AG04450 (cell line): ENCODE data around the gene SAT1. TPM values are rescaled to one million over a fixed set of nuclear protein-coding genes. Genes with fewer than 3 reads are reported as not detected.

Experiments used
- CTCF ChIA-PET: fragments of 300-600, 350-600 bp; formaldehyde crosslinking; extraction: SDS; loops from one replicate; lab custom pipeline; 2022; ENCODE audit warnings: antibody characterized with exemption, inconsistent platforms; lab: Charles Lee
- POLR2A ChIA-PET: fragments of 350-600 bp; formaldehyde crosslinking; extraction: SDS; loops from one replicate; lab custom pipeline; 2021; ENCODE audit warnings: antibody characterized with exemption, inconsistent platforms; lab: Yijun Ruan, JAX
- DNase-seq: peaks from one replicate; pipeline ENCODE4 v3.0.0-alpha.2; 2011; ENCODE audit warnings: low read depth, low spot score
- H3K27ac ChIP-seq: one replicate; pipeline ENCODE4 v1.5.1; 2012; ENCODE audit warnings: low read depth, low read length, control low read depth
- H3K27me3 ChIP-seq: one replicate; pipeline ENCODE4 v1.6.0; 2012; ENCODE audit warnings: low read length; ENCODE audit not compliant: control insufficient read depth, insufficient read depth
- H3K4me3 ChIP-seq: 2 replicates; pipeline ENCODE4 v1.5.1; 2011; ENCODE audit warnings: mild to moderate bottlenecking, low read depth, low read length, control low read depth
- H3K9me3 ChIP-seq: 2 replicates; pipeline ENCODE4 v1.5.1; 2012; ENCODE audit warnings: low read length; ENCODE audit not compliant: control insufficient read depth, insufficient read depth
- CTCF ChIP-seq: IDR thresholded peaks from 2 replicates; pipeline ENCODE4 v1.5.1; 2011; ENCODE audit warnings: low read depth, low read length, control low read depth, inconsistent platforms
- polyA plus RNA-seq: library from polyadenylated mRNA; depleted of rRNA; stranded (reverse); fragments of >200 nt; gene quantifications from 2 replicates; pipeline ENCODE4 v1.2.3, GENCODE V29; 2011; rRNA removed
- small RNA-seq: library from RNA; depleted of rRNA; stranded (forward); fragments of <200 nt; gene quantifications from one replicate; pipeline ENCODE3, GENCODE V24; 2012; ENCODE audit warnings: low read depth; ENCODE audit not compliant: insufficient read length

The SAT1 gene
- polyA plus RNA-seq, 1 experiment = 202 TPM

- ChIA-PET CTCF (interaction anchor here (1.0 kb wide), 1 partner anchor 47 kb away, joined by 3 read pairs; no protein-coding TSS in a partner anchor), POLR2A (no interaction called here)
- Histone ChIP-seq H3K4me3 (no peak overlapping the region), H3K9me3 (no peaks in the 10 kb centered on the region), H3K27me3 (no peaks in the 10 kb centered on the region), H3K27ac (no peak overlapping the region)
- no peak for DNase-seq
- no peak for TF ChIP-seq CTCF
These were observed 45.9 kb downstream of the SAT1 start for GRCh38 chrX:23828881-23829280.

- TF ChIP-seq CTCF = no peak
- DNase-seq = no peak
- ChIA-PET POLR2A (no interaction called here), CTCF (no interaction called here)
- H3K27me3 ChIP-seq = no peaks in the 10 kb centered on the region
- no peak overlapping the region for H3K4me3 ChIP-seq
- H3K27ac ChIP-seq = no peak overlapping the region
- H3K9me3 ChIP-seq = no peaks in the 10 kb centered on the region
These were observed 49.7 kb downstream of the SAT1 start for GRCh38 chrX:23832721-23833120.

Small RNAs within 50 kb of the gene (small RNA-seq; reads per million reads assigned to genes)
- gene RF00019 = not detected

Other genes with a start within 250 kb of the SAT1 start
- 278 and 345 TPM in 2 replicates for gene PRDX4, start 115.7 kb upstream of the SAT1 start, polyA plus RNA-seq
- 45.7 and 62.5 TPM in 2 replicates for gene ACOT9, start 39.9 kb upstream of the SAT1 start, polyA plus RNA-seq
- gene APOO, start 124.8 kb downstream of the SAT1 start, polyA plus RNA-seq = 14.8 and 16.3 TPM in 2 replicates
- gene CXorf58, start 124.8 kb downstream of the SAT1 start, polyA plus RNA-seq = not detected in 2 replicates
- 4.0 and 6.2 TPM in 2 replicates for gene KLHL15, start 244.0 kb downstream of the SAT1 start, polyA plus RNA-seq